ENCODE results near the gene CLMP.

CLMP gene

GRCh38 chr11:123084454-123084853, 110.6 kb downstream of the CLMP start:
- no peak for TF ChIP-seq CTCF (IDR thresholded peaks at IDR 0.05; ENCODE audit: borderline replicate concordance, insufficient read depth, low read depth, low read length)
- no peak overlapping the region for H3K4me3 ChIP-seq (ENCODE audit: low read depth, low read length)

- H3K4me3 ChIP-seq (ENCODE audit: low read depth, low read length) = no peak overlapping the region
- TF ChIP-seq CTCF (IDR thresholded peaks at IDR 0.05; ENCODE audit: borderline replicate concordance, insufficient read depth, low read depth, low read length) = no peak
These were observed 111.4 kb downstream of the CLMP start for GRCh38 chr11:123083623-123084029.

GRCh38 chr11:123082977-123083376, 112.1 kb downstream of the CLMP start:
- TF ChIP-seq CTCF (IDR thresholded peaks at IDR 0.05; ENCODE audit: borderline replicate concordance, insufficient read depth, low read depth, low read length) = no peak
- no peak overlapping the region for H3K4me3 ChIP-seq (ENCODE audit: low read depth, low read length)

- no peak for TF ChIP-seq CTCF (IDR thresholded peaks at IDR 0.05; ENCODE audit: borderline replicate concordance, insufficient read depth, low read depth, low read length)
These were observed 115.0 kb downstream of the CLMP start for GRCh38 chr11:123080015-123080414.

GRCh38 chr11:123076484-123076883, 118.6 kb downstream of the CLMP start:
- no peak overlapping the region for H3K4me3 ChIP-seq (ENCODE audit: low read depth, low read length)
- TF ChIP-seq CTCF (IDR thresholded peaks at IDR 0.05; ENCODE audit: borderline replicate concordance, insufficient read depth, low read depth, low read length) = no peak

More at GRCh38 chr11:123080015-123080414, 115.0 kb downstream of the CLMP start:
- H3K4me3 ChIP-seq (ENCODE audit: low read depth, low read length) = no peak overlapping the region

- H3K4me3 ChIP-seq (ENCODE audit: low read depth, low read length) = no peak overlapping the region
- no peak for TF ChIP-seq CTCF (IDR thresholded peaks at IDR 0.05; ENCODE audit: borderline replicate concordance, insufficient read depth, low read depth, low read length)
These were observed 121.5 kb downstream of the CLMP start for GRCh38 chr11:123073343-123074057.

GRCh38 chr11:123072762-123073161, 122.3 kb downstream of the CLMP start:
- H3K4me3 ChIP-seq (ENCODE audit: low read depth, low read length) = no peak overlapping the region
- no peak for TF ChIP-seq CTCF (IDR thresholded peaks at IDR 0.05; ENCODE audit: borderline replicate concordance, insufficient read depth, low read depth, low read length)
